GM23338 (cell line): Measurements from ENCODE around the gene SYNPO2L. TPM values are rescaled to one million over a fixed set of nuclear protein-coding genes. Genes with fewer than 3 reads are reported as not detected.
"Not testable (repeated sequence)": the region's sequence is repeated elsewhere in the genome, so short reads cannot be mapped to it uniquely, and the experiment has no call there.

Source experiments
- ATAC-seq: fragments of 200-7000 bp; cut with Tn5 transposase; 3 replicates; pipeline ENCODE4 v1.9.1; 2020
- DNase-seq: peaks from one replicate; pipeline ENCODE4 v3.0.0-alpha.2; 2015; ENCODE audit warnings: low spot score
- H2AFZ ChIP-seq: fragments of 200-600 bp; sonication (generic); 2 replicates; pipeline ENCODE4 v1.8.0; 2016; ENCODE audit warnings: antibody characterized with exemption, mild to moderate bottlenecking, moderate library complexity
- H3F3A ChIP-seq: fragments of 200-600 bp; sonication (generic); replicated peaks from 2 replicates; pipeline ENCODE4 v1.8.0; 2017; ENCODE audit warnings: antibody characterized with exemption, mixed run types, low read depth
- H3K27ac ChIP-seq: fragments of 200-600 bp; sonication (generic); 2 replicates; pipeline ENCODE4 v1.6.1; 2016; ENCODE audit warnings: low read depth
- H3K27me3 ChIP-seq: fragments of 200-600 bp; sonication (generic); 2 replicates; pipeline ENCODE4 v1.8.0; 2016; ENCODE audit warnings: mild to moderate bottlenecking, mixed run types, moderate library complexity; ENCODE audit not compliant: insufficient read depth
- H3K36me3 ChIP-seq: fragments of 200-600 bp; sonication (generic); 2 replicates; pipeline ENCODE4 v1.8.0; 2016; ENCODE audit warnings: mild to moderate bottlenecking; ENCODE audit not compliant: insufficient read depth
- H3K4me1 ChIP-seq: fragments of 200-600 bp; sonication (generic); 2 replicates; pipeline ENCODE4 v1.8.0; 2016; ENCODE audit warnings: mild to moderate bottlenecking, moderate library complexity; ENCODE audit not compliant: insufficient read depth
- H3K4me2 ChIP-seq: fragments of 200-600 bp; sonication (generic); 2 replicates; pipeline ENCODE4 v1.7.1; 2017; ENCODE audit warnings: mixed run types
- H3K4me3 ChIP-seq: fragments of 200-600 bp; sonication (generic); 2 replicates; pipeline ENCODE4 v1.6.1; 2016; ENCODE audit warnings: mixed run types
- H3K79me2 ChIP-seq: fragments of 200-600 bp; sonication (generic); replicated peaks from 2 replicates; pipeline ENCODE4 v1.8.0; 2017; ENCODE audit warnings: mild to moderate bottlenecking; ENCODE audit not compliant: insufficient read depth
- H3K9me2 ChIP-seq: fragments of 200-600 bp; sonication (generic); 2 replicates; pipeline ENCODE4 v1.8.0; 2017; ENCODE audit not compliant: insufficient read depth
- H4K20me1 ChIP-seq: fragments of 200-600 bp; sonication (generic); replicated peaks from 2 replicates; pipeline ENCODE4 v1.8.0; 2017; ENCODE audit warnings: mild to moderate bottlenecking; ENCODE audit not compliant: insufficient read depth
- H3K27ac Mint-ChIP-seq: 2 replicates; pipeline ENCODE4 v1.8.0; 2020; ENCODE audit warnings: inconsistent platforms, mild to moderate bottlenecking, moderate library complexity, mixed read lengths
- H3K27me3 Mint-ChIP-seq: 3 replicates; pipeline ENCODE4 v1.8.0; 2022; ENCODE audit warnings: low read depth, mild to moderate bottlenecking, moderate library complexity, mixed read lengths, inconsistent platforms; ENCODE audit not compliant: insufficient read depth, poor library complexity
- H3K36me3 Mint-ChIP-seq: 3 replicates; pipeline ENCODE4 v1.8.0; 2021; ENCODE audit warnings: low read depth, mild to moderate bottlenecking, inconsistent platforms, moderate library complexity, mixed read lengths
- H3K4me1 Mint-ChIP-seq: 3 replicates; pipeline ENCODE4 v1.8.0; 2020; ENCODE audit warnings: mild to moderate bottlenecking, inconsistent platforms, mixed read lengths
- H3K4me3 Mint-ChIP-seq: 3 replicates; pipeline ENCODE4 v1.8.0; 2021; ENCODE audit warnings: moderate library complexity, mild to moderate bottlenecking, inconsistent platforms, mixed read lengths
- H3K9me3 Mint-ChIP-seq: 3 replicates; pipeline ENCODE4 v1.8.0; 2020; ENCODE audit warnings: moderate library complexity, mild to moderate bottlenecking, inconsistent platforms, mixed read lengths
- CREB1 ChIP-seq: fragments of 250-450 bp; sonication (Bioruptor Pico); IDR thresholded peaks from 2 replicates; pipeline ENCODE4 v1.5.0; 2020; ENCODE audit warnings: low read depth, mild to moderate bottlenecking, moderate library complexity
- CTCF ChIP-seq, 2 experiments: fragments of 200-600 bp in 1 of 2; sonication (generic) in 1 of 2; conservative IDR thresholded peaks; 2 replicates each; pipeline versions ENCODE4 v1.5.1 to v1.6.1; 2016 to 2017; ENCODE audit warnings: antibody characterized with exemption in 2 of 2, low read depth in 2 of 2, mild to moderate bottlenecking in 2 of 2, moderate library complexity in 1 of 2
- EZH2 ChIP-seq: fragments of 200-600 bp; sonication (generic); IDR thresholded peaks from one replicate; pipeline ENCODE4 v1.8.0; 2017; ENCODE audit warnings: antibody characterized with exemption, mild to moderate bottlenecking, low read depth; ENCODE audit not compliant: unreplicated experiment
- EZH2phosphoT487 ChIP-seq: fragments of 200-600 bp; sonication (generic); IDR thresholded peaks from one replicate; pipeline ENCODE4 v1.8.1; 2018; ENCODE audit warnings: antibody characterized with exemption; ENCODE audit not compliant: unreplicated experiment
- POLR2AphosphoS5 ChIP-seq: IDR thresholded peaks from 2 replicates; pipeline ENCODE4 v1.6.1; 2016; ENCODE audit warnings: antibody characterized with exemption, low read depth
- STAT1 ChIP-seq: IDR thresholded peaks from one replicate; pipeline ENCODE4 v1.6.1; 2016; ENCODE audit warnings: antibody characterized with exemption; ENCODE audit not compliant: unreplicated experiment
- long read RNA-seq: library from polyadenylated mRNA; unstranded; transcript quantifications from one replicate; pipeline ENCODE4 v2.0.0, GENCODE V29; 2020; ENCODE audit not compliant: unreplicated experiment
- polyA plus RNA-seq: library from polyadenylated mRNA; unstranded; fragments of >200 nt; fragmentation: Nextera tagmentation; extraction: Ambion mirVana; gene quantifications from 2 replicates; pipeline ENCODE4 v1.2.1, GENCODE V29; 2016
- total RNA-seq: library from RNA; depleted of rRNA; stranded (reverse); fragments of >200 nt; shearing (Covaris generic); gene quantifications from 2 replicates; pipeline ENCODE4 v1.2.3, GENCODE V29; 2014; rRNA removed
- TF ChIP-seq, protein P1 (sequence below): fragments of 250-450 bp; sonication (Bioruptor Pico); IDR thresholded peaks from 2 replicates; pipeline ENCODE4 v1.5.0; 2020; ENCODE audit warnings: mild to moderate bottlenecking, moderate library complexity

SYNPO2L gene, protein sequence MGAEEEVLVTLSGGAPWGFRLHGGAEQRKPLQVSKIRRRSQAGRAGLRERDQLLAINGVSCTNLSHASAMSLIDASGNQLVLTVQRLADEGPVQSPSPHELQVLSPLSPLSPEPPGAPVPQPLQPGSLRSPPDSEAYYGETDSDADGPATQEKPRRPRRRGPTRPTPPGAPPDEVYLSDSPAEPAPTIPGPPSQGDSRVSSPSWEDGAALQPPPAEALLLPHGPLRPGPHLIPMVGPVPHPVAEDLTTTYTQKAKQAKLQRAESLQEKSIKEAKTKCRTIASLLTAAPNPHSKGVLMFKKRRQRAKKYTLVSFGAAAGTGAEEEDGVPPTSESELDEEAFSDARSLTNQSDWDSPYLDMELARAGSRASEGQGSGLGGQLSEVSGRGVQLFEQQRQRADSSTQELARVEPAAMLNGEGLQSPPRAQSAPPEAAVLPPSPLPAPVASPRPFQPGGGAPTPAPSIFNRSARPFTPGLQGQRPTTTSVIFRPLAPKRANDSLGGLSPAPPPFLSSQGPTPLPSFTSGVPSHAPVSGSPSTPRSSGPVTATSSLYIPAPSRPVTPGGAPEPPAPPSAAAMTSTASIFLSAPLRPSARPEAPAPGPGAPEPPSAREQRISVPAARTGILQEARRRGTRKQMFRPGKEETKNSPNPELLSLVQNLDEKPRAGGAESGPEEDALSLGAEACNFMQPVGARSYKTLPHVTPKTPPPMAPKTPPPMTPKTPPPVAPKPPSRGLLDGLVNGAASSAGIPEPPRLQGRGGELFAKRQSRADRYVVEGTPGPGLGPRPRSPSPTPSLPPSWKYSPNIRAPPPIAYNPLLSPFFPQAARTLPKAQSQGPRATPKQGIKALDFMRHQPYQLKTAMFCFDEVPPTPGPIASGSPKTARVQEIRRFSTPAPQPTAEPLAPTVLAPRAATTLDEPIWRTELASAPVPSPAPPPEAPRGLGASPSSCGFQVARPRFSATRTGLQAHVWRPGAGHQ
- 0.08 TPM in 1 of 2 replicates, not detected in the other for total RNA-seq
- polyA plus RNA-seq = 0.16 and 0.57 TPM in 2 replicates
- long read RNA-seq = 0 reads

DNA sequence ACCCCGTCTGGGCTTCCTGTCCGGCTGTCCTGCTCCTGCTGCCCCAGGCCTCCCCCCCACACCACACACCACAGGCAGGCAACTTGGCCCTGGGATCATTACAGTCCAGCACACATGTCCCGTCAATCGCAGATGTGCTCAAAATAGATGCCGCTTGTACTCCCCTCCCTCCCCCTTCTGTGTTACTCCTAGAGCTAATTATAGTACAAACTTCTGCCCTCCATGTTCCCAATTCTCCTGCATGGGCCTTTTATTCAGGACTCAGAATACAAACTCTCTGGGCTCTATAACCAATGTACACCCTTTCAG, at the start of gene SYNPO2L:
TSS of gene SYNPO2L (minus strand) at position 40 of the 309 bp plus-strand sequence. CDS start 107 bp downstream, outside the sequence.
- no peaks in the 10 kb centered on the region for H3K9me2 ChIP-seq
- H3K4me1 Mint-ChIP-seq = peaks cover 1% of the 10 kb centered on the region; the same call in 1 of the 3 replicates
- no peaks in the 10 kb centered on the region for H3K36me3 Mint-ChIP-seq
- H2AFZ ChIP-seq = no peak within 1 kb of the TSS
- no peaks in the 10 kb centered on the region for H3K4me1 ChIP-seq
- H3K79me2 ChIP-seq = no peaks in the 10 kb centered on the region
- no peak within 1 kb of the TSS for H3K27ac Mint-ChIP-seq
- H3K9me3 Mint-ChIP-seq = no peaks in the 10 kb centered on the region
- H3K27ac ChIP-seq = no peak within 1 kb of the TSS
- H3K4me3 Mint-ChIP-seq = no peak within 1 kb of the TSS
- H3K27me3 ChIP-seq = no peaks in the 10 kb centered on the region; the same call in 1 of the 2 replicates
- no peak for ATAC-seq
- H3K4me2 ChIP-seq = no peak within 1 kb of the TSS
- TF ChIP-seq EZH2phosphoT487 = no peak
- no peak for TF ChIP-seq STAT1
- TF ChIP-seq, protein P1, sequence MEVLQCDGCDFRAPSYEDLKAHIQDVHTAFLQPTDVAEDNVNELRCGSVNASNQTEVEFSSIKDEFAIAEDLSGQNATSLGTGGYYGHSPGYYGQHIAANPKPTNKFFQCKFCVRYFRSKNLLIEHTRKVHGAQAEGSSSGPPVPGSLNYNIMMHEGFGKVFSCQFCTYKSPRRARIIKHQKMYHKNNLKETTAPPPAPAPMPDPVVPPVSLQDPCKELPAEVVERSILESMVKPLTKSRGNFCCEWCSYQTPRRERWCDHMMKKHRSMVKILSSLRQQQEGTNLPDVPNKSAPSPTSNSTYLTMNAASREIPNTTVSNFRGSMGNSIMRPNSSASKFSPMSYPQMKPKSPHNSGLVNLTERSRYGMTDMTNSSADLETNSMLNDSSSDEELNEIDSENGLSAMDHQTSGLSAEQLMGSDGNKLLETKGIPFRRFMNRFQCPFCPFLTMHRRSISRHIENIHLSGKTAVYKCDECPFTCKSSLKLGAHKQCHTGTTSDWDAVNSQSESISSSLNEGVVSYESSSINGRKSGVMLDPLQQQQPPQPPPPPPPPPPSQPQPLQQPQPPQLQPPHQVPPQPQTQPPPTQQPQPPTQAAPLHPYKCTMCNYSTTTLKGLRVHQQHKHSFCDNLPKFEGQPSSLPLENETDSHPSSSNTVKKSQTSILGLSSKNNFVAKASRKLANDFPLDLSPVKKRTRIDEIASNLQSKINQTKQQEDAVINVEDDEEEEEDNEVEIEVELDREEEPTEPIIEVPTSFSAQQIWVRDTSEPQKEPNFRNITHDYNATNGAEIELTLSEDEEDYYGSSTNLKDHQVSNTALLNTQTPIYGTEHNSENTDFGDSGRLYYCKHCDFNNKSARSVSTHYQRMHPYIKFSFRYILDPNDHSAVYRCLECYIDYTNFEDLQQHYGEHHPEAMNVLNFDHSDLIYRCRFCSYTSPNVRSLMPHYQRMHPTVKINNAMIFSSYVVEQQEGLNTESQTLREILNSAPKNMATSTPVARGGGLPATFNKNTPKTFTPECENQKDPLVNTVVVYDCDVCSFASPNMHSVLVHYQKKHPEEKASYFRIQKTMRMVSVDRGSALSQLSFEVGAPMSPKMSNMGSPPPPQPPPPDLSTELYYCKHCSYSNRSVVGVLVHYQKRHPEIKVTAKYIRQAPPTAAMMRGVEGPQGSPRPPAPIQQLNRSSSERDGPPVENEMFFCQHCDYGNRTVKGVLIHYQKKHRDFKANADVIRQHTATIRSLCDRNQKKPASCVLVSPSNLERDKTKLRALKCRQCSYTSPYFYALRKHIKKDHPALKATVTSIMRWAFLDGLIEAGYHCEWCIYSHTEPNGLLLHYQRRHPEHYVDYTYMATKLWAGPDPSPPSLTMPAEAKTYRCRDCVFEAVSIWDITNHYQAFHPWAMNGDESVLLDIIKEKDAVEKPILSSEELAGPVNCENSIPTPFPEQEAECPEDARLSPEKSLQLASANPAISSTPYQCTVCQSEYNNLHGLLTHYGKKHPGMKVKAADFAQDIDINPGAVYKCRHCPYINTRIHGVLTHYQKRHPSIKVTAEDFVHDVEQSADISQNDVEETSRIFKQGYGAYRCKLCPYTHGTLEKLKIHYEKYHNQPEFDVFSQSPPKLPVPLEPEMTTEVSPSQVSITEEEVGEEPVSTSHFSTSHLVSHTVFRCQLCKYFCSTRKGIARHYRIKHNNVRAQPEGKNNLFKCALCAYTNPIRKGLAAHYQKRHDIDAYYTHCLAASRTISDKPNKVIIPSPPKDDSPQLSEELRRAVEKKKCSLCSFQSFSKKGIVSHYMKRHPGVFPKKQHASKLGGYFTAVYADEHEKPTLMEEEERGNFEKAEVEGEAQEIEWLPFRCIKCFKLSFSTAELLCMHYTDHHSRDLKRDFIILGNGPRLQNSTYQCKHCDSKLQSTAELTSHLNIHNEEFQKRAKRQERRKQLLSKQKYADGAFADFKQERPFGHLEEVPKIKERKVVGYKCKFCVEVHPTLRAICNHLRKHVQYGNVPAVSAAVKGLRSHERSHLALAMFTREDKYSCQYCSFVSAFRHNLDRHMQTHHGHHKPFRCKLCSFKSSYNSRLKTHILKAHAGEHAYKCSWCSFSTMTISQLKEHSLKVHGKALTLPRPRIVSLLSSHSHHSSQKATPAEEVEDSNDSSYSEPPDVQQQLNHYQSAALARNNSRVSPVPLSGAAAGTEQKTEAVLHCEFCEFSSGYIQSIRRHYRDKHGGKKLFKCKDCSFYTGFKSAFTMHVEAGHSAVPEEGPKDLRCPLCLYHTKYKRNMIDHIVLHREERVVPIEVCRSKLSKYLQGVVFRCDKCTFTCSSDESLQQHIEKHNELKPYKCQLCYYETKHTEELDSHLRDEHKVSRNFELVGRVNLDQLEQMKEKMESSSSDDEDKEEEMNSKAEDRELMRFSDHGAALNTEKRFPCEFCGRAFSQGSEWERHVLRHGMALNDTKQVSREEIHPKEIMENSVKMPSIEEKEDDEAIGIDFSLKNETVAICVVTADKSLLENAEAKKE (CRISPR knock-in tag) = no peak
- no peak for TF ChIP-seq EZH2
- no peak for TF ChIP-seq CTCF (conservative IDR thresholded peaks at IDR 0.05; ENCODE audit: low read depth in 2 of 2)
- no peak for TF ChIP-seq POLR2AphosphoS5
- TF ChIP-seq CREB1 (CRISPR knock-in tag) = no peak
- H3K36me3 ChIP-seq = no peaks in the 10 kb centered on the region
- H3F3A ChIP-seq = no peaks in the 10 kb centered on the region
- no peak within 1 kb of the TSS for H3K4me3 ChIP-seq
- H4K20me1 ChIP-seq = no peaks in the 10 kb centered on the region; the same call in 1 of the 2 replicates
- H3K27me3 Mint-ChIP-seq = peaks cover 2% of the 10 kb centered on the region
- DNase-seq = no peak

- H3K36me3 Mint-ChIP-seq, H3K27me3 ChIP-seq, H3K27ac Mint-ChIP-seq, H3K4me3 ChIP-seq, H3K9me3 Mint-ChIP-seq, H3K27ac ChIP-seq, ATAC-seq, H3K4me1 Mint-ChIP-seq, DNase-seq, H3K9me2 ChIP-seq, H4K20me1 ChIP-seq, H3K27me3 Mint-ChIP-seq, H2AFZ ChIP-seq, H3K36me3 ChIP-seq, H3K4me1 ChIP-seq, H3K4me3 Mint-ChIP-seq, H3K4me2 ChIP-seq, H3K79me2 ChIP-seq, H3F3A ChIP-seq: not testable (repeated sequence)
Observed at GRCh38 chr10:73703924-73704323, 48.1 kb upstream of the SYNPO2L start.
